CD4-positive, alpha-beta T cell treated with Interleukin-15 for 1 hour (primary cell): ENCODE measurements around the gene ADGRF4.

Experiments
- DNase-seq: peaks from one replicate; pipeline ENCODE4 v3.0.0-alpha.2; 2020

The ADGRF4 gene

GRCh38 chr6:47686411-47686810 is 12.0 kb upstream of the ADGRF4 start:
- DNase-seq = no peak

GRCh38 chr6:47687432-47687831 is 10.9 kb upstream of the ADGRF4 start:
- no peak for DNase-seq

DNA sequence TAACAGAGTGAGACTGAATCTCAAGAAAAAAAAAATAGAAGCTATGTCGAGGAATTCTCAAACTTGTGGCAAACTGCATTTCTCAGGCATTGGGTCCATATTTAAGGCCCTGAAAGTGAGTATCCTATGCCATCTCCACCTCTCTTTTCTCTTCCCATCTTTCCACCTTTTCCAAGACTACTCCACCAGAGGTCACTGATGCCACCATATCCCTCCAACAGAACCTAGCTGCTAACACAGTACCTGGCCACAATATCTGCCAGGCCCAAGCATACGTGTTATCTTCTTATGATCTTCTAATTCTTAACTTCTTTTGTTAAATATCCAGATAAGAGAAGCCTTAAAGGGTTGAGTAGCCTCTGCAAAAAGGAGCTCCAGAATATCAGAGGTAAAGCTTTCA is 8.2 kb upstream of the ADGRF4 start:
- DNase-seq = no peak

GRCh38 chr6:47690791-47691190 is 7.6 kb upstream of the ADGRF4 start:
- DNase-seq = no peak

- no peak for DNase-seq
Measured at GRCh38 chr6:47697925-47698324, 455 bp upstream of the ADGRF4 start.

DNA sequence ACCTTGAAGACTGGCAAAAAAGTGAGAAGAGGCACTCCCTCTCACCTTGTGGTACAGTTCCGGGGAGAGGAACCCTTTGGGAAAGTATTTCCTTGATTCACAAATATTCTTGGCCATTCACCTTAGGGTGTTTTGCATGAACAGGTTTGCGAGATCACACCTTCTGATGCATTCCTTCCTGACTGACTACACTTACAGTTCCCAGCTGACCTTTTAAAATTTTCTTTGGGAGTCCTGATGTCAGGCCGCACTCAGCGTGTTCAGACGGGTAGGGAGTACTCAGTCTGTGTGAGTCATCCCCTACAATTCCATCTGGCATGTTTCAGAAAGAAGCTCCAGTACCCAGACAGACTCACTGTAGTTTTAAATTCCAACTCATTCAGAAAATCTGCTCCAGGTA is 1.7 kb downstream of the ADGRF4 start:
- no peak for DNase-seq

DNA sequence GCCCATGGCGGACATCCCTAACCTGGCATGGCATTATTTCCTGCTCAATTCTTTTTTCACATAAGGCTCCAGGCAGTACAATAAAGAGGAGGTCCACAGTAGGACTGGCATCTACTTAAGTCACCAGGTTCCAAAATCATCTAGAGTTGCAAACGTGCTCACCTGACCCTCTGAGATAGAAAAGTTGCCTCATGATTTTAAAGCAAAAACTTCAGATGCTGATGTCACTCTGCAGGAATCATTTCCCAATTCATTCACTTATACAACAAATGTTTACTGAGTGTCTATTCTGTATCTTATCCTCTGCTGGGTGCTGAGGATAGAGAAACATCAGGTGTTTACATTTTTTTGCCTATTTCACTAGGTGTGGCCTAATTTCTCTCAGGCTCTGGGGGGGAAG is 2.2 kb downstream of the ADGRF4 start:
- no peak for DNase-seq

DNA sequence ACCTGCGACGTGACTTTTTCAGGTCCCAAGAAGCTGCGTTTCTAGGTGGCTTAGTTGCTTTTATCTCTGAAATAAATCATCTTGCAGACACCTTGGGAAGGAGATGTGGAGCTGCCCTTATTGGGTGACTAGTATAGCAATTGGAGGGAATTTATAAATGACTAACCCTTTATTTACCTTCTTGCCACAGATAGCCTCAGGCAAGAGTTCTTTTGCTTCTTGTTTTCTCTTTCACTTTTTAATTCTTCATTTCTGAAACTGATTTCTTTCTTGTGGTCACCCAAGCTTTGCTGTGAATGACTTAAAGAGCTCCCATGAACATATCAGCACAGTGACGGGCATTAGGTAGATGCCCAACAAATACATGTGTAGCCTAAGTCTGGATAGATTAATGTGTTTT is 3.0 kb downstream of the ADGRF4 start:
- no peak for DNase-seq

DNA sequence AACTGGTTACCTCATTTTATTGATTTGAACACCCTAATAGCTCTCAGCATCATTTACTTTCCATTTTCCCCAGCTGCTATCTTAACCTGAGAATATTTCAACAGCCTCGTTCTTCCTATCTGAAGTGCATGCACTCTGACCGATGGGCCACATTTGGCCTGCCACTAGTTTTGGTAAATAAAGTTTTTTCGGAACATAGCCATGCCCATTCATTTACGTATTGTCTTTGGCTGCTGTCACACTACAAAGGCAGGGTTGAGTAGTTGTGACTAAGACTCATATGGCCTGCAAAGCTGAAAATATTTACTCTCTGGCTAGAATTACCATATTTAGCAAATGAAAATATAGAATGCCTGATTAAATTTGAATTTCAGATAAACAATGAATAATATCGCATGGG is 10.8 kb downstream of the ADGRF4 start:
- no peak for DNase-seq

DNA sequence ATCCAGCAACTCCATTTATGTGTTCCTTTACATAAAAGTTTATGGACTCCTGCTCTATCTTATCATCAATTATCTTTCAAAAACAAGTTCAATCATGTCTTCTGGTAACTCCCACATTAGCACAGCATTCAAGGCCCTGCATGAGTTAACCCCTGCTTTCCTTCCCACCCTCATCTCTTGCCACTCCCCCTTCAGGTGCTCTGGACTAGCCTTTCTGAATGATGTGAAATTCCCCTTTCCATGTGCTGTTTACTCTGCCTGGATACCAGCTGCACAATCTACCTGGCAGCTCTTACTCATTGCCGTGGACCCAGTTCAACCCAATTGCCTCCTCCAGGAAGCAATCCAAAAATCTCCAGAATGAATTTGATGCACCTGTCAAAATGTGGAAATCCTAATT is 11.9 kb downstream of the ADGRF4 start:
- no peak for DNase-seq

GRCh38 chr6:47713200-47713599 is 14.8 kb downstream of the ADGRF4 start:
- DNase-seq = no peak

- no peak for DNase-seq
Measured at GRCh38 chr6:47714802-47715201, 16.4 kb downstream of the ADGRF4 start.

GRCh38 chr6:47715782-47716181 is 17.4 kb downstream of the ADGRF4 start:
- DNase-seq = no peak

DNA sequence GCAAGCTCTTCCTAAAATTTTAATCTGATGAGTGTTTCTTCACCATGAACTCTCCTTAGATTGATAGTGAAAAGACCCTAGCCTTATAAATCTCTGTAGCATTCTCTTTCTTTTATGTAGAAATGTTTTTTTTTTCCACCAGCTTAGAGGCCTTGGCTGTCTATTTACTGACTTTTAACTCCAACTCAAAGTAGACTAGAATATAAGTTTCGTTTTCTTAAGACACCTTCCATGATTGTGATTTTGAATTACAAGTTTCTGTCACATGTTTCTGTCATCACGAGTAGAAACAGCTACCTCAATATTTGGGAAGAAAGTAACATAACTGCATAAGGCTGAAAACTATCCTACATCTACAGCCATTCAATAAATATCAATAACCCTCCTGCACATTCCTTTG is 17.8 kb downstream of the ADGRF4 start:
- no peak for DNase-seq

DNA sequence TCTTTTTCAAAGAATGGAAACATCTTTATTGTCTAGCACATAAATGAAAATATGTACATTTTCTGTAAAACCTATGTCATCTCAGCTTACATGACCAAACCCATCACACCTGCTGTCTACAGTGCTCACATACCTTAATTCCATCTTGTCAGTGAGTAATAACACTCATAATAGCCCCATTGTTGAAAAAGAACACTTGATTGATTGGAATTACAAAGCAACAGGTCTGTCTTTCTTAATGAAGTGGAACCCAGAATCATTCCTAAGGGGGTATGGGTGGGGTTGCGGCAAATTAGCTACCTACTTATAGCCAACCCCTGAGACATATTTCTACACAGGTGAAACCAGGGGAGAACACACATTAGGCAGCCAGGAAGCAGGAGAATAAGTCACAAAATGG is 20.2 kb downstream of the ADGRF4 start:
- no peak for DNase-seq

DNA sequence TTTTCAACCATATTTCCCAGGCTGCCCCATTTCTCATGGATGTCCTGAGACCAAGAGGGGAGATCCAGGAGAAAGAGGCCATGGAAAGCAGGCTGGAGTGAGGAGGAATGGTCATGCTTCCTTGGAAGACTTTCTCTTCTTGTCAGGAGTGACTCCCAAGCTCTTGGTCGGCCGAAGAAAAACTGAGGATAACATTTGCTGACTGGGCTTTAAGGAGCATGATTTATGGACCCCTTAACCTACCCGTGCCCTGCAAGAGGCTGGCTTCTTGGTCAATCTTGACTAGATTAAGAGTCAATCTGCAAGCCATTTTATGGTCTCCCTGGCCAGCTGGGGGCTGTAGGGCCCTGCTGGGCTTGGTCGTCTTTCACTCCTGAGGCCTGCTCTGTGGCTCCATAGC is 22.8 kb downstream of the ADGRF4 start:
- DNase-seq = no peak

DNA sequence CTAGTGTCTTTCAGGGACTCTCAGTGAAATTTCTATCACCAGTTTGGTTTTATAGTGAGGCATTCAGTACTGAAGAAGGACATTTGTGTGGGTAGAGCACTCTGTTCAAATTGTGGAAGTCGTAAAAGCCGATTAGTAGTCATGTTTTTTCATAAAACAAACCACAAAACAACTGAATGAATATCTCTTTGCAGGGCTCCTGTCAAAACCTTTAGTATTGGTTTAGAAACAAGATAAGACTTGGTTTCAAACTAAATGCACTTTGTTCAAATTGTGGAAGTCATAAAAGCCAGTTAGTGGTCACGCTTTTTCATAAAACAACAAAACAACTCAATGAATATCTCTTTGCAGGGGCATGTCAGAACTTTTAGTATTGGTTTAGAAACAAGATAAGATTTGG is 23.8 kb downstream of the ADGRF4 start:
- DNase-seq = no peak

GRCh38 chr6:47724300-47724699 is 25.9 kb downstream of the ADGRF4 start:
- no peak for DNase-seq

- DNase-seq = no peak
Measured at GRCh38 chr6:47727391-47727790, 29.0 kb downstream of the ADGRF4 start.

GRCh38 chr6:47729019-47729418 is 30.6 kb downstream of the ADGRF4 start:
- no peak for DNase-seq

DNA sequence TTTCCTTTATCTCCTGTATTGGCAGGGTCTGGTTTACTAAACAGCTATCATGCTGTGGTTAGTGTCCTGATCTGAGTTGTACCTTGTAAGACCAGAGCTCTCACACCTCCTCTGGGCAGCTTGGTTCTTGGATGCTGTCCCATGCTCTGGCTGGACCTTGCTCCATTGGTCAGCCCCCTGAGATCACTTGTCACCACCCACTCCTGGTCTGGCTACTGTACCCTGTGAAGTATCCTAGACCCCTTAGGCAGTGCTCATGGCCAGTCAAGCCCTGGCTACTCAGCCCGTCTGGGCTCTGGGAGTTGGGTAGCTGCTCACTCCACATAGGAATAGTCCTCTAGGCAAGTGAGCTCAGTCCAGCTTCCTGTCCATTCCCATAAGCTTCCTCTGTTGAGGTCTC is 31.1 kb downstream of the ADGRF4 start:
- no peak for DNase-seq

DNA sequence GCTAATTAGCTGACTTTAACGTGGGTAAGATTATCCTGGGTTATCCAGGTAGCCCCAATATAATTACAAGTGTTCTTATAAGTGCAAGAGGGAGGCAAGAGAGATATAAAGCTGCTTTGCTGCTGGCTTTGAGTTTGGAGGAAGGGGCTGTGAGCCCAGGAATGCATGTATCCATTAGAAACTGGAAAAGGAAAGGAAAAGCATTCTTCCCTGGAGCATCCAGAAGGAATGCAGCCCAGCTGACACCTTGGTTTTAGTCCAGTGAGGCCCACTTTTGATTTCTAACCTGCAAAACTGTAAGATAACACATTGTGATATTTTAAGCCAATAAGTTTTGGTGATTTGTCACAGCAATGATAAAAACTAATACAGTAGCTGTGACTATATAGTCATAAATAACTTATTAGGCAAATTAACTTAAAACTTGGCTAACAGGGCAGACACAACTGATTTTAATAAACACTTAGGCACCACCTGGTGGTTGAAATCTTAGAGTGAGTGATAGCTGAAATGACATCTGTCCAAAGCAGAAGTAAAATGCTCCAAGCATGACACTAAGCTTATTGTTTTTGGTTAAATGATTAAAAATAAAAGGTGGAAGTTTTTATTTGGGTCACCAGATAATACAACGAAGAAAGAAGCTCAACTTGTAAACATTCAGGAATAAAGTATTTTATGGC is 35.6 kb downstream of the ADGRF4 start:
- DNase-seq = no peak

DNA sequence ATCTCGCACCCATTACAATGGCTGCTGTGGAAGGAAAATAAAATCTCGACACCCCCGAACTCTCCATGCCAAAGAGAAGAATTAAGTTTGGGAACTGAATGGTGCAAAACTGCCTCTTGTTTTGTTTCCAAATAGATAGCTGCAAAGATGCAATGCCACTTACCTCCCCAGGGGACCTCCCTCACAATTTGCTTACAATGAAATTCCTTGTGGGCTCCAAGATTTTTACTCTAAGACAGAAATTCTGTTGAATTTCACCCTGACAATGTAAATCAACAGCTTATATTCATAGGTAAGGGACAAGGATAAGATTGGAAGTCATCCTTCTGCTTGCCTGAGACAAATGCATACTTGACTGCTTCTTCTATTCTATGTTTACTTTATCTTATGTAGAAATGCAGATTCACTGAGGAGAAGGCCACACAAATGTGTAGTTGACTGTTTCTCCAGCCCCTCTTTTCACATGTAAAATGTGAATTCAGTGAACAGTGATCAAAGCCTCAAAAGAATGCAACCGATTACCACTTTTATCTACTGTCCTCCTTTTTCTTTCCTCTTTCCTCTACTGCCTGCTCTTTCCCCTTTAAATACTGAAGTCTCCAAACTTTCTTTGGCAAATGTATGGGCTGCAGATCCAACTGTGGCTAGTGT is 36.6 kb downstream of the ADGRF4 start:
- no peak for DNase-seq

- no peak for DNase-seq
Measured at GRCh38 chr6:47736083-47736700, 37.8 kb downstream of the ADGRF4 start.

DNA sequence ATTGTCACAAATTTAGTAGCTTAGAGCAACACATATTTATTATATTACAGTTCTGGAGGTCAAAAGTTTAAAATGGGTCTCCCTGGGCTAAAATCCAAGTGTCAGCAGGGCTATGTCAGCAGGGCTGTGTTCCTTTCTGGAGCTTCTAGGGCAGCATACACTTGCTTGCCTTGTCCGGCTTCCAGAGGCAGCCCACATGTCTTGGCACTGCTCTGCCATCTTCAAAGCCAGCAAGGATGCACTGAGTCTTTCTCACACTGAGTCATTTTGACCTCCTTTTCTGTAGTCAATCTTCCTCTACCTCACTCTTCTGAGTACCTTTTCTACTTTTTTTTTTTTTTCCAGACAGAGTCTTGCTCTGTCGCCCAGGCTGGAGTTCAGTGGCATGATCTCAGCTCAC is 39.0 kb downstream of the ADGRF4 start:
- DNase-seq = no peak
